ENCODE measurements around the gene CBLN3. TPM values are rescaled to one million over a fixed set of nuclear protein-coding genes. Genes with fewer than 3 reads are reported as not detected.

The CBLN3 gene
- polyA plus RNA-seq, 1 donor from 2014 or later: not detected

- no peaks in the 10 kb centered on the region for H4K20me1 ChIP-seq (ENCODE audit: insufficient read depth)
- no peaks in the 10 kb centered on the region for H3K27me3 ChIP-seq (ENCODE audit: insufficient read depth, low read depth, low read length)
- no peaks in the 10 kb centered on the region for H3K9me2 ChIP-seq (ENCODE audit: insufficient read depth, low read length)
- TF ChIP-seq REST (IDR thresholded peaks at IDR 0.05; ENCODE audit: borderline replicate concordance): no peak
- no peak for TF ChIP-seq CTCF (IDR thresholded peaks at IDR 0.05; ENCODE audit: poor library complexity, severe bottlenecking)
- TF ChIP-seq EP300 (conservative IDR thresholded peaks at IDR 0.05; ENCODE audit: poor library complexity, severe bottlenecking): no peak
- TF ChIP-seq TAF1 (IDR thresholded peaks at IDR 0.05; ENCODE audit: low read depth): no peak
- TF ChIP-seq EZH2 (IDR thresholded peaks at IDR 0.05; ENCODE audit: borderline replicate concordance, insufficient read depth, low read length, poor library complexity, severe bottlenecking): no peak
- no peak for TF ChIP-seq MXI1 (conservative IDR thresholded peaks at IDR 0.05; ENCODE audit: poor library complexity, severe bottlenecking)
- no peak for TF ChIP-seq POLR2AphosphoS5 (IDR thresholded peaks at IDR 0.05)
- no peak for TF ChIP-seq RAD21 (conservative IDR thresholded peaks at IDR 0.05)
- TF ChIP-seq SMC3 (conservative IDR thresholded peaks at IDR 0.05; ENCODE audit: poor library complexity): no peak
- H3K4me2 ChIP-seq (ENCODE audit: low read length): no peak overlapping the region
- H3K9ac ChIP-seq (ENCODE audit: low read length): no peak overlapping the region
- no peak overlapping the region for H2AFZ ChIP-seq (ENCODE audit: low read depth, low read length)
- H3F3A ChIP-seq (ENCODE audit: insufficient read depth, low read length, poor library complexity, severe bottlenecking): no peaks in the 10 kb centered on the region
- H3K4me3 ChIP-seq (ENCODE audit: low read length): no peak overlapping the region
- no peaks in the 10 kb centered on the region for H3K9me3 ChIP-seq (ENCODE audit: low read length)
- H3K27ac ChIP-seq (ENCODE audit: low read length): no peak overlapping the region
- peaks cover 5% of the 10 kb centered on the region for H3K36me3 ChIP-seq (ENCODE audit: insufficient read depth, low read length)
- peaks cover 6% of the 10 kb centered on the region for H3K79me2 ChIP-seq (replicated peaks; ENCODE audit: insufficient read depth, low read length)
Observed at GRCh38 chr14:24437736-24438067, 8.2 kb upstream of the CBLN3 start.

GRCh38 chr14:24437020-24437735, 7.7 kb upstream of the CBLN3 start:
- no peaks in the 10 kb centered on the region for H3F3A ChIP-seq (ENCODE audit: insufficient read depth, low read length, poor library complexity, severe bottlenecking)
- H3K27ac ChIP-seq (ENCODE audit: low read length): no peak overlapping the region
- H3K4me2 ChIP-seq (ENCODE audit: low read length): no peak overlapping the region
- H3K79me2 ChIP-seq (replicated peaks; ENCODE audit: insufficient read depth, low read length): peaks cover 6% of the 10 kb centered on the region
- H4K20me1 ChIP-seq (ENCODE audit: insufficient read depth): no peaks in the 10 kb centered on the region
- TF ChIP-seq CTCF (IDR thresholded peaks at IDR 0.05; ENCODE audit: poor library complexity, severe bottlenecking) (peak; percentile 57), SMC3 (conservative IDR thresholded peaks at IDR 0.05; ENCODE audit: poor library complexity) (peak; percentile 5), TAF1 (IDR thresholded peaks at IDR 0.05; ENCODE audit: low read depth) (no peak)
- H3K4me3 ChIP-seq (ENCODE audit: low read length): no peak overlapping the region
- peaks cover 5% of the 10 kb centered on the region for H3K36me3 ChIP-seq (ENCODE audit: insufficient read depth, low read length)
- H3K9me2 ChIP-seq (ENCODE audit: insufficient read depth, low read length): no peaks in the 10 kb centered on the region
- H3K27me3 ChIP-seq (ENCODE audit: insufficient read depth, low read depth, low read length): no peaks in the 10 kb centered on the region
- no peaks in the 10 kb centered on the region for H3K9me3 ChIP-seq (ENCODE audit: low read length)
- H2AFZ ChIP-seq (ENCODE audit: low read depth, low read length): no peak overlapping the region
- H3K9ac ChIP-seq (ENCODE audit: low read length): no peak overlapping the region
